Stimulated activated CD8-positive, alpha-beta memory T cell treated with anti-CD3 and anti-CD28 coated beads, Interleukin-15, amount 100 ng/mL, for 48 hours (primary cell): ENCODE data around the gene HHATL.

Experiments
- DNase-seq, 2 donors: peaks; one replicate each; pipeline ENCODE4 v3.0.0-alpha.2; 2020; ENCODE audit warnings: low read depth in 2 of 2

HHATL gene

GRCh38 chr3:42698216-42698910 is 4.2 kb downstream of the HHATL start:
- DNase-seq = no peak

- DNase-seq = no peak
Measured at GRCh38 chr3:42697289-42698051, 5.1 kb downstream of the HHATL start.

- no peak for DNase-seq
Measured at GRCh38 chr3:42696356-42697288, 6.0 kb downstream of the HHATL start.

GRCh38 chr3:42694366-42694765 is 8.2 kb downstream of the HHATL start:
- DNase-seq = no peak

GRCh38 chr3:42693530-42693930 is 9.1 kb downstream of the HHATL start:
- no peak for DNase-seq

GRCh38 chr3:42692667-42693529 is 9.7 kb downstream of the HHATL start:
- DNase-seq = no peak

- DNase-seq = no peak
Measured at GRCh38 chr3:42691816-42692666, 10.6 kb downstream of the HHATL start.

GRCh38 chr3:42690766-42691680 is 11.6 kb downstream of the HHATL start:
- no peak for DNase-seq

- no peak for DNase-seq
Measured at GRCh38 chr3:42690191-42690590, 12.4 kb downstream of the HHATL start.

GRCh38 chr3:42689421-42690014 is 13.1 kb downstream of the HHATL start:
- no peak for DNase-seq

- DNase-seq = no peak
Measured at GRCh38 chr3:42688487-42689420, 13.8 kb downstream of the HHATL start.

GRCh38 chr3:42688016-42688415 is 14.6 kb downstream of the HHATL start:
- DNase-seq = no peak

GRCh38 chr3:42686832-42687650 is 15.6 kb downstream of the HHATL start:
- no peak for DNase-seq

- no peak for DNase-seq
Measured at GRCh38 chr3:42685891-42686820, 16.4 kb downstream of the HHATL start.

- DNase-seq = no peak
Measured at GRCh38 chr3:42685363-42685881, 17.2 kb downstream of the HHATL start, which contains the start of gene KLHL40. Gene KLHL40, plus strand, starts transcription at chr3:42685537. Its CDS starts 82 bp downstream, at chr3:42685619.
